Measurements from ENCODE around the gene NME9.

NME9 gene

GRCh38 chr3:138336454-138336999, 6.9 kb upstream of the NME9 start:
- in situ Hi-C loops (cut with HindIII; ENCODE audit: low sequenced_read_pairs) = loop anchor here (10.0 kb wide), 1 partner anchor 68 kb away; no protein-coding TSS in a partner anchor

GRCh38 chr3:138334608-138335007, 5.0 kb upstream of the NME9 start:
- in situ Hi-C loops (cut with HindIII; ENCODE audit: low sequenced_read_pairs) = loop anchor here (10.0 kb wide), 1 partner anchor 70 kb away; no protein-coding TSS in a partner anchor

DNA sequence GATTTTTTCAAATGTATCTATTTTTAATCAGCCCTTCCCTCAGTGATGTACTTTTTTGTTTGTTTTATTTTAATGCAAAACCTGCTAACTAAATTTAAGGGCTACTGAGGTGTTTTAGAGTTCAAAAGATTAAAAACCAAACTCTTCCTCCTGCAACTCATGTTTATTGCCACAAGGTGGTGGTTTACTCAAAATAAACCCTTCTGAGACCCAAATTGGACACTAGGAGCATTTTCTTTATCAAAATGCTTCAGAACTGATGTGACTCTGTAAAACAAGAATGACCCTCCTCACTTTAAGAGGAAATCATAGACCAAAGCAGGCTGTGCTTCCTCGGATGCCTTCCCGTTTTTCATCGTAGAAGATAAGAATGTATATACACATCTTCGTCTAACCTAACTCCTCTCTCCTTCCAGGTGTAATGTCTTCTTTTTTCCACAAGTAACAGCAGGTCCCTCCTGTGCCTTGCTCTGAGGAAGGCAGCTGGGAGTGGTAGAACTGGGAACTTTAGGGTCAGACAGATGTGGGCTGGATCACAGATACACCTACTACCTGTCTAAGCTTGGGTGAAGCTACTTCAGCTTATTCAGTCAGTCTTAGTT, 2.9 kb upstream of the NME9 start:
- in situ Hi-C loops (cut with HindIII; ENCODE audit: low sequenced_read_pairs) = loop anchor here (10.0 kb wide), 1 partner anchor 72 kb away; no protein-coding TSS in a partner anchor

- in situ Hi-C loops (cut with HindIII; ENCODE audit: low sequenced_read_pairs) = loop anchor here (10.0 kb wide), 1 partner anchor 73 kb away; no protein-coding TSS in a partner anchor
These were observed 1.7 kb upstream of the NME9 start for GRCh38 chr3:138331143-138331894.

DNA sequence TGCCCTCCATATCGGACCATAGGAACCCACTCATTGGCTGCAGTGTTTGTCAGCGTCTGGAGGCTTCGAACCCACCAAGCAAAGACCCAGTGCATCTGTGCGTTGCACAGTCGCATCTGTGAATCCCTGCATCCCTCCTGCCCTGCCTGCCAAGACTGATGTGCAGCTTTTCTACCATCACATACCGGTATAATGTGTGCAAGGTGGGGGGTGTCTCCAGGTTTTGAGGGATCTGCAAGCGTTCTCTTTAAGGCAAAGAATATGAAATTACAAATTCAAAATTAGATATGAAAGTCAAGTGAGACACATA, 288 bp upstream of the NME9 start:
- in situ Hi-C loops (cut with HindIII; ENCODE audit: low sequenced_read_pairs) = loop anchor here (10.0 kb wide), 1 partner anchor 75 kb away; no protein-coding TSS in a partner anchor

DNA sequence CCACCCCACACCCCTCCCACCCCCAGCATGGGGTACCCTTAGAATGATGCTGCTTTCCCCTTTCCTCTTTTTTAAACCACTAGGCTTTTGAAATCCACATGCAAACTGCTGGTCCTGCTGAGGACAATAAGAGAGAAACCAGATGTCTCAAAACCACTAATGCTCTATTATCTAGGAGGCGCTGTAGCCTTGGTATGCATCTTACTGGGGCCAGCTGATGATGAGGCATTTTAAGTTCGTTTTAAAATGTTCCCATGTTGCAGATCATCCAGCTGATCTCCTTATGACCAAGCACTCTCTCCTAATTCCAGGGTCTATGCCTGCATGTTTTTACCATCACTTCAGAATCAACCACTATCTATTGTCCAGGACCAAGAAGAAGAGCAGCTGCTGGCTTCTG, 1.3 kb downstream of the NME9 start:
- in situ Hi-C loops (cut with HindIII; ENCODE audit: low sequenced_read_pairs) = no loop called here

DNA sequence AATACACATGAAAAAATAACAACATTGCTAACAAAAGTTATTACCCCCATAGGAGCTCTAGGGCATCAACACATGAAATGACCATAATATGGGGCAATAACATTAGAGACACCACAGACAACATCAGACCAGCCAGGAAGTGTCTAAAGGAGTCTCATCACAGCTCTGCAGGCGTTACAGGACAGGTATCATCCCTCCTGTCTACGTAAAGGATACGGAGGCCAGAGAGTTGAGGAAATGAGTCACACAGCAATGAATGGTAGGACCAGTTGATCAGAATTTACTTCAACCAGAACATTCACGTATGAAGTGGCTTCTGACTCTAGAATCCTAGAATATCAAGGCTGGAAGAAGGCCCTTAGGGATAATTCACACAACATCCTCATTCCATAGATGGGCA, 1.8 kb downstream of the NME9 start:
- in situ Hi-C loops (cut with HindIII; ENCODE audit: low sequenced_read_pairs) = no loop called here

DNA sequence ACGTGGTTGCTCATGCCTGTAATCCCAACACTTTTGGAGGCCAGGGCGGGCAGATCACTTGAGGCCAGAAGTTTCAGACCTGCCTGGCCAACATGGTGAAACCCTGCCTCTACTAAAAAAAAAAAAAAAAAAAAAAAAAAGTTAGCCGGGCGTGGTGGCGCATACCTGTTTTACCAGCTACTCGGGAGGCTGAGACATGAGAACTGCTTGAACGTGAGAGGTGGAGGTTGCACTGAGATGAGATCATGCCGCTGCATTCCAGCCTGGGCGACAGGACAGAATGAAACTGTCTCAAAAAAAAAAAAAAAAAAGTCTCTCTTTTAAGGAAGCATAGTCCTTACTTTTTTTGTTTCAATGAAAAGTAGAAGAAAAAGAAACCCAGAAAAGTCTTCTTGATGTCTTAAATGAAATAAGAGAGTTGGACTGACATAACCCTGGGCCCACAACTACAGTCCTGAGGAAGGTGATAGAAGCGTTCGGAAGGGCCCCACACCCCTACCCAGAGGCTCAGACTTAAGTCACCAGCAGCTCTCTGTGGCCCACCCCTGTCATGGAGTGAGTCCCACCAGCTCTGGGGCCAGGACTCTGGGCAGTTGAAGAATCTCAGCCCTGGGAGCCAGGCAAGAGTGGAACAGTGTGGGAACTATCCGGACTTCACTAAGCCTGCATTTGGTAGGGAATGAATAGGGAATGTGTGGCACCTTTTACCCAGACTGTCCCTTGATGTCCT, 2.6 kb downstream of the NME9 start:
- in situ Hi-C loops (cut with HindIII; ENCODE audit: low sequenced_read_pairs) = no loop called here

DNA sequence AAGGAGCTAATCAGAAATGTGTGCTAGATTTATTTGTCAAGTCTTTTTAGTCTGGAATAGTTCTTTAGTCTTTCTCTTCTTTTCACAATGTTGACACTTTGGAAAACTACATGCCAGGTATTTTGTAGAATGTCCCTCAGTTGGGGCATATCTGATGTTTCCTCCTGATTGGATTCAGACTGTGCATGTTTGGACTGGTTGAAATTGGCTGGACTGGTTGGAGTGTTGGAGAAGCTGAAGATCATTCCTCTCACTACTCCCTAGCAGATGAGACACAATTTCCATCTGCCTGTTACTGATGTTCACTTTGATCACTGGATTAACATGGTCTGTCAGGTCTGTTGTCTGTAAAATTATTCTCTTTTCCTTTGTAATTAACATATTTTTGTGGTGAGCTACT, 3.7 kb downstream of the NME9 start:
- in situ Hi-C loops (cut with HindIII; ENCODE audit: low sequenced_read_pairs) = no loop called here

GRCh38 chr3:138323971-138324370, 5.7 kb downstream of the NME9 start:
- in situ Hi-C loops (cut with HindIII; ENCODE audit: low sequenced_read_pairs) = no loop called here

DNA sequence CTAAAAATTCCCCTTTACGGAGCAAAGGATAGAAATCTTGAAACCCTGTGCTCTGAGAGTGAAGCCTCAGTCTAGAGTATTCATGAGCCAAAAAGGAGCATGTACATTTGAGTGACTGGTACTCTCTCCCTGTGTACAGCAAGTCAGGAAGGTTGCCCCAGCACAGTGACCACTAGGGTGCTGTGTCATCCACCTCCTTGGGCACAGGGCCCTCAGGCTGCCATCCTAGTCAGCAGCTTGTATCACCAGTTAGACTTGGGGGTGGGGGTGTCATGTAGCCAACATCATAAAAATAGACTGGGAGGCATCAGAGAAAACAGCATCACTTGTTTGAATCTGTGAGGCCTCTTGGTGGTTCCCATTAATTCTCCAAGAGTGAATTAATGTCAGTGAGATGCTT, 12.0 kb downstream of the NME9 start:
- in situ Hi-C loops (cut with HindIII; ENCODE audit: low sequenced_read_pairs) = loop anchor here (5.0 kb wide), 1 partner anchor 35 kb away; no protein-coding TSS in a partner anchor

DNA sequence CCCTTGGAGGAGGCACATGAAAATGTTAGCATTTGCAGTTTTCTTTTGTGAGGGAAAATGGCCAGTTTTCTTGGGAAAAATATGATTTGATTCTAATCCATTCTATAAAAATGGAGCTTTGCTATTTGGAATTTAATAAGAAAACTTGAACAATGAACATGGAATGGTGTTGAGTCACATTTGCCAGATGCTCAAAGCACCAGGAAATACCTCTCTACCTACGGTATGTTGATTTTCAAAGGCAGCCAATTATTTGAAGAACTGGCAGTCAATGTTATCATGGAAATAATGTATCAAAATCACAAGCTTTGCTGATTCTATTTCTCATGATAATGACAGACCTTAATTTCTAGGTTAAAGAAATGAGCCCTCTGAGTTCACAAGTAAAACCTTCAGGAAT, 14.9 kb downstream of the NME9 start:
- in situ Hi-C loops (cut with HindIII; ENCODE audit: low sequenced_read_pairs) = loop anchor here (5.0 kb wide), 1 partner anchor 32 kb away; no protein-coding TSS in a partner anchor

DNA sequence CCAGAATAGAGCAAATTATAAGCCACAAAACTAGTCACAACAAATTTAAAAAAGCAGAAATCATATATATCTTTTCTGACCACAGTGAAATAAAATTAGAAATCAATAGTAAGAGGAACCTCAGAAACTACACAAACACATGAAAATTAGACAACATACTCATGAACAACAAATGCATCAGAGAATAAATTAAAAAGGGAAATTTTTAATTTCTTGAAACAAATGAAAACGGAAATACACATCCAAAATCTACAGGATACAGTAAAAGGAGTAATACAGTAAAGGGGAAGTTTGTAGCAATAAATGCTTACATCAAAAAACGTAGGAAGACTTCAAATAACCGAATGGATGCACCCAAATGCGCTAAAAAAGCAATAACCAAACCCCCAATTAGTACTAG, 19.2 kb downstream of the NME9 start:
- in situ Hi-C loops (cut with HindIII; ENCODE audit: low sequenced_read_pairs) = no loop called here

- in situ Hi-C loops (cut with HindIII; ENCODE audit: low sequenced_read_pairs) = no loop called here
These were observed 20.9 kb downstream of the NME9 start for GRCh38 chr3:138308783-138309182.

GRCh38 chr3:138307899-138308298, 21.8 kb downstream of the NME9 start:
- in situ Hi-C loops (cut with HindIII; ENCODE audit: low sequenced_read_pairs) = no loop called here

DNA sequence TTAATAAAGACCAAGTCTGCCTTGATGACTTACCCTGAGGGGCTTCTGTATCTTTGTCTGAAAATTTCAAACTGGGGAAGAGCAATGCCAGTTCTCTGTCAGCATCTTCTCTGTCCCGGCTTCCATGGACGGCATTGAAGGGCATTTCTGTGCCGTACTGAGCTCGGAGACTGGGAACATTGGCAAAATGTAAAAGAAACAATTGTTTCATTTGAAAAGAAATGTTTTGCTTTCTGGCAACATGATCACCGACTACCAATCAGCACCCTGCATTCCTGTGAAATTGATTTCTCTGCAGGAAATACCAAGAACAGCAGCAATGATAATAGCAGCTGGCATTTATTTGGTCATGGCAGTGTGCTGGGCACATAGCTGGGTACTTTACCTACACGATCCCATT, 26.2 kb downstream of the NME9 start:
- in situ Hi-C loops (cut with HindIII; ENCODE audit: low sequenced_read_pairs) = no loop called here

DNA sequence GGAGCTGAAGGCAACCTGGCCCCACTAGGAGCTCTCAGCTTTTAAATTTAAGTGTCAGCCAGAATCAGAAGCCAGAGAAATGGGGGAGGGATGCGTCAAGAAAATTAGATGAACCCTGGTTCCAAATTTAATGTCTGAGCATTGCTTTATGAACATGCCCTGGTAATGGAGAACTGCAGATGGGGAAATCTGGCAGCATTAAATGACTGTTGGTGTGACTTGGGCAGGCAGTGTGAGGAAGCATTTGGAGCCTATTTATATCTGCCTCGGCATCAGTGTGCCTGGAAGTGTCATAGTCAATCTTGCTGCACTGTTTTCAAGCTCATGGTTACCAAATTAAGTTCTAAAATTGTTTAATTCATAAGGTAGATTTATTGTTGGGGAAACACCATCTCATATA, 29.0 kb downstream of the NME9 start:
- in situ Hi-C loops (cut with HindIII; ENCODE audit: low sequenced_read_pairs) = no loop called here

DNA sequence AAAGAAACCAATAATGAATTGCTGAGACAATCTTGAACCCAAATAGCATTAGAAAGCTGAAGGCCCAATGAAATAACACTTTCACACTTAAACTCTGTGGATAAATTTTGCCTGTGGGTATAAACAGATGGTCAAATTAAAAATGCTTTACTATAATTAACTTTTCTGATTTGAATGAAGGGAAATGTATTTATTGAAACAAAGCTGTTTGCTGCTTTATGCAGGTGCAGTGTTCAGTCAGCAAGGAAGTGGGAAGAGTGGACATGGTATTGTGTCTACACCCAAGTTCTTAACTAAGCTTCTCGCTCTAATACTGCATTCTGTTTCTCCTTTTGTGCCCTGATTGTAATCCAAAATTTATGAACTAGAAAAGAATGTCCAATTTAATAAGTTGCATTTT, 31.8 kb downstream of the NME9 start:
- in situ Hi-C loops (cut with HindIII; ENCODE audit: low sequenced_read_pairs) = no loop called here

DNA sequence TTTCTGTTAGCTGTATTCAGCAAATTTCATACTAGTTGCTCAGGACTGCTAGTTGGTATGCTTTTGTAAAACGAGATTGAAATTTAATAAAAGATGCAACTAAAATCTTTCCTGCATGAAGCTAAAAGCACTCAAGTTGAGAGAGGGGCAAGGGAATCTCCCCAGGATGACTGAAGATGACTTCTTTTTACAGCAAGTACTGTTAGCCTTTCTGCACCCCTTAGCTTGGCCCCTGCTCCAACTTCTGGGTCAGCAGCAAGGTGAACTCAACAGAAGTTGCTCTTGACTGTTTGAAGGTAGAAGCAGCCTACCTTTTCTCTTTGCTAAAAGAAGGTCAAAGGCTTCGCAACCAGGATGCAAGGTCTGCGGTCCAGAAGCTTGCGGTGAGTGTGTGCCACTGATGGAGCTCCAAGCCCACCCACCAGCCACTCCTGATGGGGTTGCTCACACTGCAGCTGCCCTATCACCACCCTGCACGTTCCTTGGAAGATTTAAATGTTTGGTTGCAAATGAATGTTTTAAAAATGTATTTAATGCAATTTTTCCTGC, 32.5 kb downstream of the NME9 start:
- in situ Hi-C loops (cut with HindIII; ENCODE audit: low sequenced_read_pairs) = no loop called here

DNA sequence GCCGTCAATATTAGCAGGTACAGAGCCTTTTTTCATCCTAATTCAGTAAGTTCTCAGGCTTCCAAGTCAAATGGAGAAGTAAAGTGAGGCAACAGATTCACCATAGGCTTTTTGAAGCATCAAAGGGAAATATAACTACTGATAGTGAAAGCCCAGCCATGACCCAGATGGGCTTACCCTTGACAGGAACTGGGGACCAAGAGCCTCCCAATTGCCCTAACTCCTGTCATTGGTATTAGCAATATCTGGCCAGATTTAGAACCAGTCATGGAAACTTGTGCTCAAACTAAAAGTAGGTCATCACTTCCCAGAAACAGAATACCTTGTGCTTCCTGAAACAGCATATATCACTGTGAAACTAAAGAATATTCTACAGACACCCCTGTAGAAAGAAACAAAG, 33.0 kb downstream of the NME9 start:
- in situ Hi-C loops (cut with HindIII; ENCODE audit: low sequenced_read_pairs) = no loop called here

- in situ Hi-C loops (cut with HindIII; ENCODE audit: low sequenced_read_pairs) = no loop called here
These were observed 40.0 kb downstream of the NME9 start for GRCh38 chr3:138289701-138290100.
